IMR-90 (cell line): ENCODE measurements around the gene CES3. TPM values are rescaled to one million over a fixed set of nuclear protein-coding genes. Genes with fewer than 3 reads are reported as not detected.
"Not testable (repeated sequence)": the region's sequence is repeated elsewhere in the genome, so short reads cannot be mapped to it uniquely, and the experiment has no call there.

Experiments
- ATAC-seq: fragments of 200-7000 bp; cut with Tn5 transposase; 2 replicates; pipeline ENCODE4 v1.9.1; 2020; ENCODE audit warnings: low read depth, mild to moderate bottlenecking, moderate library complexity
- BruUV-seq: library from RNA; stranded (reverse); fragments of 400-500 nt; replicated peaks from 2 replicates; lab custom pipeline; 2021; lab: Mats Ljungman, UMichigan
- CTCF ChIA-PET: fragments of 300-600 bp; formaldehyde crosslinking; extraction: SDS; loops from one replicate; lab custom pipeline; 2021; ENCODE audit warnings: antibody characterized with exemption; lab: Yijun Ruan, JAX
- POLR2A ChIA-PET: fragments of 300-600 bp; sonication (Branson Sonifier 250); formaldehyde crosslinking; loops from one replicate; lab custom pipeline; 2022; ENCODE audit warnings: antibody characterized with exemption; ENCODE audit not compliant: unreplicated experiment; lab: Charles Lee
- DNase-seq: peaks from one replicate; pipeline ENCODE4 v3.0.0; 2013
- H2AFZ ChIP-seq: replicated peaks from 2 replicates; pipeline ENCODE3; 2013; ENCODE audit warnings: low read length, mild to moderate bottlenecking; ENCODE audit not compliant: poor library complexity
- H2AK5ac ChIP-seq: 2 replicates; pipeline ENCODE4 v1.6.1; 2013; ENCODE audit warnings: low read depth, low read length, inconsistent platforms
- H2AK9ac ChIP-seq: replicated peaks from 2 replicates; pipeline ENCODE3; 2013; ENCODE audit warnings: mild to moderate bottlenecking, low read depth, low read length, moderate library complexity; ENCODE audit not compliant: poor library complexity
- H2BK120ac ChIP-seq: 2 replicates; pipeline ENCODE4 v1.6.1; 2013; ENCODE audit warnings: low read depth, low read length, inconsistent platforms
- H2BK15ac ChIP-seq: 3 replicates; pipeline ENCODE4 v1.6.1; 2013; ENCODE audit warnings: low read depth, low read length, inconsistent platforms
- H2BK20ac ChIP-seq: 2 replicates; pipeline ENCODE4 v1.6.1; 2013; ENCODE audit warnings: low read depth, mild to moderate bottlenecking, inconsistent platforms, low read length, moderate library complexity
- H2BK5ac ChIP-seq: 2 replicates; pipeline ENCODE4 v1.6.1; 2013; ENCODE audit warnings: mild to moderate bottlenecking, low read depth, low read length, inconsistent platforms; ENCODE audit not compliant: poor library complexity, severe bottlenecking
- H3K14ac ChIP-seq: replicated peaks from 2 replicates; pipeline ENCODE4 v1.6.1; 2013; ENCODE audit warnings: low read depth, low read length, inconsistent platforms
- H3K18ac ChIP-seq: 2 replicates; pipeline ENCODE4 v1.6.1; 2013; ENCODE audit warnings: low read depth, low read length, control low read depth
- H3K23ac ChIP-seq: 2 replicates; pipeline ENCODE4 v1.6.1; 2013; ENCODE audit warnings: low read depth, low read length, inconsistent platforms
- H3K27ac ChIP-seq: 2 replicates; pipeline ENCODE4 v1.5.1; 2013; ENCODE audit warnings: mild to moderate bottlenecking, control low read depth, low read length; ENCODE audit not compliant: insufficient read depth
- H3K27me3 ChIP-seq: 2 replicates; pipeline ENCODE4 v1.6.1; 2013; ENCODE audit warnings: low read length; ENCODE audit not compliant: control insufficient read depth, insufficient read depth
- H3K36me3 ChIP-seq: 2 replicates; pipeline ENCODE4 v1.6.1; 2013; ENCODE audit warnings: low read length, mixed read lengths; ENCODE audit not compliant: control insufficient read depth, insufficient read depth
- H3K4ac ChIP-seq: 2 replicates; pipeline ENCODE4 v1.6.1; 2013; ENCODE audit warnings: low read depth, low read length, inconsistent platforms
- H3K4me1 ChIP-seq: 2 replicates; pipeline ENCODE4 v1.6.1; 2013; ENCODE audit warnings: low read length, mixed read lengths; ENCODE audit not compliant: control insufficient read depth, insufficient read depth
- H3K4me2 ChIP-seq: 2 replicates; pipeline ENCODE4 v1.6.1; 2013; ENCODE audit warnings: low read depth, mild to moderate bottlenecking, control low read depth, low read length, moderate library complexity
- H3K4me3 ChIP-seq: 2 replicates; pipeline ENCODE4 v1.5.1; 2013; ENCODE audit warnings: low read depth, mild to moderate bottlenecking, control low read depth, low read length, moderate library complexity; ENCODE audit not compliant: insufficient read depth
- H3K56ac ChIP-seq: 2 replicates; pipeline ENCODE4 v1.6.1; 2013; ENCODE audit warnings: low read length, inconsistent platforms; ENCODE audit not compliant: insufficient read depth; ENCODE audit errors: extremely low read depth
- H3K79me1 ChIP-seq, 2 experiments: 2 replicates each; pipeline ENCODE4 v1.6.1; 2013; ENCODE audit warnings: low read length in 2 of 2, inconsistent platforms in 1 of 2, low read depth in 1 of 2
- H3K9ac ChIP-seq: 2 replicates; pipeline ENCODE4 v1.6.1; 2013; ENCODE audit warnings: low read depth, low read length, control low read depth
- H3K9me1 ChIP-seq: 2 replicates; pipeline ENCODE4 v1.6.1; 2013; ENCODE audit warnings: low read length, inconsistent platforms; ENCODE audit not compliant: insufficient read depth
- H3K9me3 ChIP-seq: 2 replicates; pipeline ENCODE4 v1.6.1; 2013; ENCODE audit warnings: low read length; ENCODE audit not compliant: control insufficient read depth, insufficient read depth
- H4K20me1 ChIP-seq: 2 replicates; pipeline ENCODE4 v1.6.1; 2013; ENCODE audit warnings: low read length, inconsistent platforms; ENCODE audit not compliant: insufficient read depth
- H4K5ac ChIP-seq: 2 replicates; pipeline ENCODE4 v1.6.1; 2013; ENCODE audit warnings: mild to moderate bottlenecking, low read depth, low read length, control low read depth
- H4K8ac ChIP-seq, 2 experiments: 2 replicates each; pipeline ENCODE4 v1.6.1; 2013; ENCODE audit warnings: low read depth in 2 of 2, low read length in 2 of 2, control low read depth in 1 of 2, inconsistent platforms in 1 of 2
- H4K91ac ChIP-seq: 2 replicates; pipeline ENCODE4 v1.6.1; 2013; ENCODE audit warnings: low read depth, low read length, inconsistent platforms; ENCODE audit not compliant: insufficient read depth
- MAZ ChIP-seq: IDR thresholded peaks from 2 replicates; pipeline ENCODE4 v1.6.1; 2012; ENCODE audit warnings: low read depth, mild to moderate bottlenecking, low read length, improper control_type of control experiment, moderate library complexity, borderline replicate concordance
- WGBS, 2 experiments: methylation state at CpG; one replicate each; pipeline versions ENCODE4 v1.1.5 to v1.1.7; 2013; ENCODE audit warnings: missing lambda C conversion rate in 2 of 2; ENCODE audit not compliant: insufficient read length in 1 of 2; ENCODE audit errors: extremely low coverage in 2 of 2; 5-methylcytosine and 5-hydroxymethylcytosine counted together
- dilution Hi-C: fragments of 300-500 bp; cut with HindIII; formaldehyde crosslinking; loops from one replicate; pipeline ENCODE4 v1.14.3; 2018; ENCODE audit warnings: low sequenced_read_pairs; ENCODE audit not compliant: unreplicated experiment
- in situ Hi-C: fragments of 300-500 bp; cut with MboI; formaldehyde crosslinking; loops from 3 replicates; pipeline ENCODE4 v1.14.3; 2019; ENCODE audit warnings: low sequenced_read_pairs, inconsistent platforms, mixed read lengths
- intact Hi-C: fragments of 100-400 bp; cut with micrococcal nuclease; formaldehyde crosslinking; loops from 2 replicates; pipeline ENCODE4 v1.10.0; 2022
- polyA plus RNA-seq, 3 experiments: library from polyadenylated mRNA; depleted of rRNA; stranded (reverse); fragments of >200 nt; gene quantifications; 2 replicates each; pipeline ENCODE4 v1.2.3, GENCODE V29; 2012; ENCODE audit warnings: low replicate concordance in 1 of 3
- total RNA-seq: library from RNA; depleted of rRNA; stranded (reverse); fragments of >200 nt; gene quantifications from 2 replicates; pipeline ENCODE4 v1.2.3, GENCODE V29; 2012

CES3 gene
- total and polyA plus RNA-seq, 2 of the 4 experiments (the other 2 are of a cell fraction) = 0.03 TPM; not detected in 1

- H3K9ac ChIP-seq = peak overlapping the region; percentile 99
- TSS peak; percentile 76 for BruUV-seq
- H4K20me1 ChIP-seq = peaks cover 49% of the 10 kb centered on the region
- 4% methylated on average over 4 of the region's 24 CpGs; no CpG with 5 or more reads in 1 of the 2 experiments for WGBS, 2 experiments
- peak overlapping the region; percentile 98 for H3K4me3 ChIP-seq
- H4K8ac ChIP-seq = peak overlapping the region; percentile 91 to 97
- H2BK120ac ChIP-seq = peak overlapping the region; percentile 85
- CTCF ChIA-PET, ATAC-seq, H3K4me1 ChIP-seq, H2BK20ac ChIP-seq, POLR2A ChIA-PET, DNase-seq, H3K9me3 ChIP-seq, dilution Hi-C loops, H3K27me3 ChIP-seq: not testable (repeated sequence)
- peaks cover 25 to 80% of the 10 kb centered on the region in 2 experiments for H3K79me1 ChIP-seq
- 0 out of 2 replicates have a peak, but pooled peaks have one; percentile 6 for TF ChIP-seq MAZ
- peak overlapping the region; percentile 98 for H2AK5ac ChIP-seq
- H2AFZ ChIP-seq = peak overlapping the region; percentile 99
- H2AK9ac ChIP-seq = peak overlapping the region; percentile 96
- H3K9me1 ChIP-seq = peaks cover 26% of the 10 kb centered on the region
- H3K23ac ChIP-seq = peak overlapping the region; percentile 98
- peak overlapping the region; percentile 100 for H3K14ac ChIP-seq
- peak overlapping the region; percentile 81 for H4K91ac ChIP-seq
- in situ Hi-C loops (loop anchor here (5.0 kb wide), 1 partner anchor 38 kb away; no protein-coding TSS in a partner anchor), intact Hi-C loops (loop anchor here (2.0 kb wide), 1 partner anchor 40 kb away; no protein-coding TSS in a partner anchor)
- peak overlapping the region; percentile 89 for H3K4me2 ChIP-seq
- peak overlapping the region; percentile 99 for H3K4ac ChIP-seq
- 0 out of 3 replicates have a peak overlapping the region, but pooled peaks have one; percentile 15 for H2BK15ac ChIP-seq
- H4K5ac ChIP-seq = peak overlapping the region; percentile 97
- peak overlapping the region; percentile 98 for H3K27ac ChIP-seq
- peaks cover 31% of the 10 kb centered on the region for H3K36me3 ChIP-seq
- H2BK5ac ChIP-seq = peak overlapping the region; percentile 98
- H3K56ac ChIP-seq = peak overlapping the region; percentile 93
- peak overlapping the region; percentile 90 for H3K18ac ChIP-seq
These were observed 26.2 kb upstream of the CES3 start for GRCh38 chr16:66934839-66935313.
